GM12875 (cell line): Measurements from ENCODE around the gene VKORC1.

Source experiments
- H3K4me3 ChIP-seq: one replicate; pipeline ENCODE4 v1.5.1; 2011; ENCODE audit warnings: low read depth, low read length, control low read depth
- CTCF ChIP-seq: IDR thresholded peaks from 2 replicates; pipeline ENCODE4 v1.5.1; 2011; ENCODE audit warnings: low read depth, mild to moderate bottlenecking, control low read depth, inconsistent platforms, low read length, moderate library complexity, borderline replicate concordance; ENCODE audit not compliant: insufficient read depth

Gene VKORC1

GRCh38 chr16:31099860-31100638 lies 5.5 kb upstream of the VKORC1 start:
- no peak overlapping the region for H3K4me3 ChIP-seq
- no peak for TF ChIP-seq CTCF

GRCh38 chr16:31094088-31094423 lies 541 bp downstream of the VKORC1 start:
- TF ChIP-seq CTCF: no peak

GRCh38 chr16:31093132-31093703 lies 1.4 kb downstream of the VKORC1 start:
- peak overlapping the region; percentile 23 for H3K4me3 ChIP-seq
- TF ChIP-seq CTCF: no peak

More at GRCh38 chr16:31094088-31094423, 541 bp downstream of the VKORC1 start:
- peak overlapping the region; percentile 65 for H3K4me3 ChIP-seq

- TF ChIP-seq CTCF: no peak
- H3K4me3 ChIP-seq: no peak overlapping the region
Observed at GRCh38 chr16:31092330-31092729, 2.3 kb downstream of the VKORC1 start.

GRCh38 chr16:31090540-31090939 lies 4.1 kb downstream of the VKORC1 start:
- no peak overlapping the region for H3K4me3 ChIP-seq
- no peak for TF ChIP-seq CTCF

GRCh38 chr16:31089199-31089598 lies 5.4 kb downstream of the VKORC1 start:
- TF ChIP-seq CTCF: no peak
- H3K4me3 ChIP-seq: no peak overlapping the region

GRCh38 chr16:31088459-31089183 lies 6.0 kb downstream of the VKORC1 start, which contains the start of gene PRSS53:
PRSS53 (minus strand) TSS chr16:31088943; CDS start chr16:31088809, 134 bp downstream.
- no peak within 1 kb of the TSS for H3K4me3 ChIP-seq
- TF ChIP-seq CTCF: no peak
